ENCODE measurements around the gene HNRNPL.

DNA sequence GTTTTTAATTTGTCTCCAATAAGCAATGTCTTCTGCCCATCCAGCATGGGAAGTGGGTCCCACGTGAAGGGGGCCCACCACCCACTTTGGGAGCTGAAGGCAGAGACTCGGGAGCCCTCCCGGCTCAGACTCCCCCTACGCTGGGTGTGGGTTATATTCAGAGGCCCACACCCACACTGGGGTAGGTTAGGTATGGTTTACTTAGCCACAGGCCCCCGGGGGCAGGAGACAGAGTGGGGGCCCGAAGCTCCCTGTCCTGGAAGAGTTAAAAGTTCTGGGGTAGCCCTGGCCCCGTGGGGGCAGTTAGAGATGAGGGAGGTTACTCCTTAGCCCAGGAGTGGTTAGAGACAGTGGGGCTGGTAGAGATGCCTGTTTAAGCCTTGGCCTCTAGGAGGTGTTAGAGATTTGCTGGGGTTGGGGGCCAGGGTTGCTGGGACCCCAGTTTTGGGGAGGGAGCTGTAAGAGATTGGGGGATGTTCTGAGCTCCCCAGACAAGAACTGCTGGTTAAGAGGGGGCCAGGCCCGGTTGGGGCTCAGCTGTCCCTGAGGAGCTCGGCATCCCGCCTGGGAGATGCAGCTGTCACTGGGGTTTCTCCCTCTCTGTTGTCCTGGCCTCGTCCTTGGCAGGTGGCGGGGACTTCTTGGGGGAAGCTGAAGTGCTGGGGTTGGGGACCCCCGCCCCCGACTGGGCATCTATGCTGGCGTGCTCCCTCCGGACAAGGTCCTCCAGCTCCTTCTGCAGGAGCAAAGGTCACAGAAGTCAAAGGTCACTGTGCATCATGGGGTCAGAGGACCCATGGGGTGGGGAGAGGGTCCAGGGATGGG is 29.0 kb upstream of the HNRNPL start:
- no peak for TF ChIP-seq CREM (IDR thresholded peaks at IDR 0.05; ENCODE audit: low read depth)
- TF ChIP-seq HDAC6 (IDR thresholded peaks at IDR 0.05; ENCODE audit: unreplicated experiment): no peak
- TF ChIP-seq, protein P1, sequence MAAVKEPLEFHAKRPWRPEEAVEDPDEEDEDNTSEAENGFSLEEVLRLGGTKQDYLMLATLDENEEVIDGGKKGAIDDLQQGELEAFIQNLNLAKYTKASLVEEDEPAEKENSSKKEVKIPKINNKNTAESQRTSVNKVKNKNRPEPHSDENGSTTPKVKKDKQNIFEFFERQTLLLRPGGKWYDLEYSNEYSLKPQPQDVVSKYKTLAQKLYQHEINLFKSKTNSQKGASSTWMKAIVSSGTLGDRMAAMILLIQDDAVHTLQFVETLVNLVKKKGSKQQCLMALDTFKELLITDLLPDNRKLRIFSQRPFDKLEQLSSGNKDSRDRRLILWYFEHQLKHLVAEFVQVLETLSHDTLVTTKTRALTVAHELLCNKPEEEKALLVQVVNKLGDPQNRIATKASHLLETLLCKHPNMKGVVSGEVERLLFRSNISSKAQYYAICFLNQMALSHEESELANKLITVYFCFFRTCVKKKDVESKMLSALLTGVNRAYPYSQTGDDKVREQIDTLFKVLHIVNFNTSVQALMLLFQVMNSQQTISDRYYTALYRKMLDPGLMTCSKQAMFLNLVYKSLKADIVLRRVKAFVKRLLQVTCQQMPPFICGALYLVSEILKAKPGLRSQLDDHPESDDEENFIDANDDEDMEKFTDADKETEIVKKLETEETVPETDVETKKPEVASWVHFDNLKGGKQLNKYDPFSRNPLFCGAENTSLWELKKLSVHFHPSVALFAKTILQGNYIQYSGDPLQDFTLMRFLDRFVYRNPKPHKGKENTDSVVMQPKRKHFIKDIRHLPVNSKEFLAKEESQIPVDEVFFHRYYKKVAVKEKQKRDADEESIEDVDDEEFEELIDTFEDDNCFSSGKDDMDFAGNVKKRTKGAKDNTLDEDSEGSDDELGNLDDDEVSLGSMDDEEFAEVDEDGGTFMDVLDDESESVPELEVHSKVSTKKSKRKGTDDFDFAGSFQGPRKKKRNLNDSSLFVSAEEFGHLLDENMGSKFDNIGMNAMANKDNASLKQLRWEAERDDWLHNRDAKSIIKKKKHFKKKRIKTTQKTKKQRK (IDR thresholded peaks at IDR 0.05; ENCODE audit: low read depth, low read length): no peak
- TF ChIP-seq, protein P2, sequence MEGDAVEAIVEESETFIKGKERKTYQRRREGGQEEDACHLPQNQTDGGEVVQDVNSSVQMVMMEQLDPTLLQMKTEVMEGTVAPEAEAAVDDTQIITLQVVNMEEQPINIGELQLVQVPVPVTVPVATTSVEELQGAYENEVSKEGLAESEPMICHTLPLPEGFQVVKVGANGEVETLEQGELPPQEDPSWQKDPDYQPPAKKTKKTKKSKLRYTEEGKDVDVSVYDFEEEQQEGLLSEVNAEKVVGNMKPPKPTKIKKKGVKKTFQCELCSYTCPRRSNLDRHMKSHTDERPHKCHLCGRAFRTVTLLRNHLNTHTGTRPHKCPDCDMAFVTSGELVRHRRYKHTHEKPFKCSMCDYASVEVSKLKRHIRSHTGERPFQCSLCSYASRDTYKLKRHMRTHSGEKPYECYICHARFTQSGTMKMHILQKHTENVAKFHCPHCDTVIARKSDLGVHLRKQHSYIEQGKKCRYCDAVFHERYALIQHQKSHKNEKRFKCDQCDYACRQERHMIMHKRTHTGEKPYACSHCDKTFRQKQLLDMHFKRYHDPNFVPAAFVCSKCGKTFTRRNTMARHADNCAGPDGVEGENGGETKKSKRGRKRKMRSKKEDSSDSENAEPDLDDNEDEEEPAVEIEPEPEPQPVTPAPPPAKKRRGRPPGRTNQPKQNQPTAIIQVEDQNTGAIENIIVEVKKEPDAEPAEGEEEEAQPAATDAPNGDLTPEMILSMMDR (IDR thresholded peaks at IDR 0.05 in 2 of 3, conservative IDR thresholded peaks at IDR 0.05 in 1 of 3; ENCODE audit: control insufficient read depth in 2 of 3, extremely low read depth in 1 of 3, insufficient read depth in 1 of 3, low read depth in 3 of 3, low read length in 3 of 3): peak in 2 of 3 experiments; percentile 4 to 11; a peak in 1 of 6 replicates
- TF ChIP-seq YY1 (IDR thresholded peaks at IDR 0.05; ENCODE audit: low read depth, low read length): no peak
- TF ChIP-seq FOS (IDR thresholded peaks at IDR 0.05; ENCODE audit: borderline replicate concordance, extremely low read depth, insufficient read length): no peak
- no peak for TF ChIP-seq TAF1 (IDR thresholded peaks at IDR 0.05; ENCODE audit: borderline replicate concordance, low read depth, low read length)
- TF ChIP-seq NR2F1 (conservative IDR thresholded peaks at IDR 0.05): peak; percentile 64
- TF ChIP-seq EZH2 (IDR thresholded peaks at IDR 0.05; ENCODE audit: borderline replicate concordance, control insufficient read depth, low read depth, low read length): no peak
- no peak for TF ChIP-seq POLR2AphosphoS5 (IDR thresholded peaks at IDR 0.05; ENCODE audit: low read length)
- TF ChIP-seq POLR2A (IDR thresholded peaks at IDR 0.05; ENCODE audit: low read depth, low read length): no peak
- TF ChIP-seq, protein P3, sequence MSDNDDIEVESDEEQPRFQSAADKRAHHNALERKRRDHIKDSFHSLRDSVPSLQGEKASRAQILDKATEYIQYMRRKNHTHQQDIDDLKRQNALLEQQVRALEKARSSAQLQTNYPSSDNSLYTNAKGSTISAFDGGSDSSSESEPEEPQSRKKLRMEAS (IDR thresholded peaks at IDR 0.05; ENCODE audit: low read depth, low read length): no peak
- TF ChIP-seq BRCA1 (IDR thresholded peaks at IDR 0.05; ENCODE audit: low read depth, low read length): no peak
